Astrocyte (in vitro differentiated cells and primary cell): ENCODE results near the gene ACER1. TPM values are rescaled to one million over a fixed set of nuclear protein-coding genes. Genes with fewer than 3 reads are reported as not detected.
A peak's percentile ranks its signal among the peaks of the same experiment; 100 is the strongest.

Experiments used
- DNase-seq: peaks from one replicate; pipeline ENCODE4 v3.0.0-alpha.2; 2010; ENCODE audit warnings: low read depth
- FAIRE-seq: peaks from 2 replicates; lab custom pipeline; 2011; peaks lifted over from hg19 to GRCh38; lab: Jason Lieb, UNC
- H2AFZ ChIP-seq: 2 replicates; pipeline ENCODE4 v1.6.0; 2012; ENCODE audit warnings: low read depth, low read length, inconsistent platforms
- H3K27ac ChIP-seq: 2 replicates; pipeline ENCODE4 v1.5.1; 2011; ENCODE audit warnings: low read depth, low read length, inconsistent platforms
- H3K27me3 ChIP-seq: 2 replicates; pipeline ENCODE4 v1.6.0; 2011; ENCODE audit warnings: low read length, inconsistent platforms; ENCODE audit not compliant: insufficient read depth
- H3K36me3 ChIP-seq: 2 replicates; pipeline ENCODE4 v1.5.1; 2011; ENCODE audit warnings: low read length, inconsistent platforms; ENCODE audit not compliant: insufficient read depth
- H3K4me1 ChIP-seq: 2 replicates; pipeline ENCODE4 v1.5.1; 2011; ENCODE audit warnings: low read length, inconsistent platforms; ENCODE audit not compliant: insufficient read depth
- H3K4me2 ChIP-seq: 2 replicates; pipeline ENCODE4 v1.6.0; 2012; ENCODE audit warnings: low read length, inconsistent platforms
- H3K4me3 ChIP-seq: 2 replicates; pipeline ENCODE4 v1.5.1; 2011; ENCODE audit warnings: low read depth, mild to moderate bottlenecking, low read length, inconsistent platforms; ENCODE audit not compliant: insufficient read depth
- H3K79me2 ChIP-seq: 2 replicates; pipeline ENCODE4 v1.6.0; 2012; ENCODE audit warnings: mild to moderate bottlenecking, low read length, inconsistent platforms; ENCODE audit not compliant: insufficient read depth
- H3K9ac ChIP-seq: 2 replicates; pipeline ENCODE4 v1.6.0; 2012; ENCODE audit warnings: mild to moderate bottlenecking, low read length, inconsistent platforms
- H3K9me3 ChIP-seq: 2 replicates; pipeline ENCODE4 v1.5.1; 2012; ENCODE audit warnings: low read depth, mild to moderate bottlenecking, low read length, inconsistent platforms; ENCODE audit not compliant: insufficient read depth
- H4K20me1 ChIP-seq: 2 replicates; pipeline ENCODE4 v1.6.0; 2012; ENCODE audit warnings: low read length, inconsistent platforms; ENCODE audit not compliant: insufficient read depth
- H3K27ac Mint-ChIP-seq: one replicate; pipeline ENCODE4 v1.8.0; 2021; ENCODE audit warnings: mild to moderate bottlenecking, mixed read lengths; ENCODE audit not compliant: unreplicated experiment
- H3K27me3 Mint-ChIP-seq: one replicate; pipeline ENCODE4 v1.8.0; 2021; ENCODE audit warnings: low read depth, mixed read lengths; ENCODE audit not compliant: unreplicated experiment
- H3K36me3 Mint-ChIP-seq: one replicate; pipeline ENCODE4 v1.8.0; 2021; ENCODE audit warnings: low read depth, mixed read lengths; ENCODE audit not compliant: unreplicated experiment
- H3K4me1 Mint-ChIP-seq: one replicate; pipeline ENCODE4 v1.8.0; 2021; ENCODE audit warnings: low read depth, mixed read lengths; ENCODE audit not compliant: unreplicated experiment
- H3K4me3 Mint-ChIP-seq: one replicate; pipeline ENCODE4 v1.8.0; 2021; ENCODE audit warnings: mild to moderate bottlenecking, moderate library complexity, mixed read lengths; ENCODE audit not compliant: unreplicated experiment
- H3K9me3 Mint-ChIP-seq: one replicate; pipeline ENCODE4 v1.8.0; 2021; ENCODE audit warnings: mild to moderate bottlenecking, mixed read lengths; ENCODE audit not compliant: unreplicated experiment
- CTCF ChIP-seq: IDR thresholded peaks from 2 replicates; pipeline ENCODE4 v1.5.1; 2011; ENCODE audit warnings: low read depth, mild to moderate bottlenecking, inconsistent platforms, low read length, moderate library complexity; ENCODE audit not compliant: insufficient read depth
- EZH2 ChIP-seq: IDR thresholded peaks from 2 replicates; pipeline ENCODE4 v1.6.1; 2012; ENCODE audit warnings: mild to moderate bottlenecking, low read length, inconsistent platforms; ENCODE audit not compliant: insufficient read depth
- total RNA-seq: library from RNA; stranded (reverse); gene quantifications from 2 replicates; pipeline ENCODE4 v1.2.1, GENCODE V29; 2021

The ACER1 gene
- total RNA-seq, 1 donor from 2014 or later = not detected

- Histone ChIP-seq H3K9me3 (no peaks in the 10 kb centered on the region), H3K27me3 (no peaks in the 10 kb centered on the region), H3K4me2 (no peak overlapping the region), H3K79me2 (no peaks in the 10 kb centered on the region), H2AFZ (no peak overlapping the region), H3K4me3 (no peak overlapping the region), H3K4me1 (peaks cover 16% of the 10 kb centered on the region), H3K9ac (no peak overlapping the region), H3K27ac (no peak overlapping the region), H3K36me3 (peaks cover 7% of the 10 kb centered on the region), H4K20me1 (peaks cover 3% of the 10 kb centered on the region)
- FAIRE-seq (no peak), DNase-seq (no peak)
- Mint-ChIP-seq H3K9me3 (no peaks in the 10 kb centered on the region), H3K36me3 (peaks cover 4% of the 10 kb centered on the region), H3K4me1 (peaks cover 8% of the 10 kb centered on the region), H3K27me3 (no peaks in the 10 kb centered on the region), H3K4me3 (no peak overlapping the region), H3K27ac (no peak overlapping the region)
- TF ChIP-seq CTCF = no peak
- no peak for TF ChIP-seq EZH2
Observed at GRCh38 chr19:6374711-6375410, 41.4 kb upstream of the ACER1 start.

GRCh38 chr19:6374161-6374709 lies 40.8 kb upstream of the ACER1 start:
- no peaks in the 10 kb centered on the region for H3K27me3 ChIP-seq

More at GRCh38 chr19:6374161-6374709, 40.8 kb upstream of the ACER1 start:
- Histone ChIP-seq H4K20me1 (no peaks in the 10 kb centered on the region), H3K4me1 (peaks cover 16% of the 10 kb centered on the region), H3K27ac (no peak overlapping the region), H3K4me3 (no peak overlapping the region), H3K4me2 (peak overlapping the region; percentile 96), H3K9ac (no peak overlapping the region), H2AFZ (no peak overlapping the region), H3K79me2 (no peaks in the 10 kb centered on the region), H3K9me3 (no peaks in the 10 kb centered on the region), H3K36me3 (peaks cover 2% of the 10 kb centered on the region)
- Mint-ChIP-seq H3K36me3 (peaks cover 2% of the 10 kb centered on the region), H3K4me1 (peaks cover 8% of the 10 kb centered on the region), H3K27ac (no peak overlapping the region), H3K27me3 (no peaks in the 10 kb centered on the region), H3K4me3 (no peak overlapping the region), H3K9me3 (no peaks in the 10 kb centered on the region)
- FAIRE-seq = no peak
- DNase-seq = no peak
- TF ChIP-seq EZH2 (no peak), CTCF (no peak)
